Measurements from ENCODE around the gene CAMTA1. TPM values are rescaled to one million over a fixed set of nuclear protein-coding genes. Genes with fewer than 3 reads are reported as not detected.

Gene CAMTA1
- total RNA-seq, 1 donor from 2014 or later = 268 TPM

- H3K4me1 ChIP-seq = peaks cover 7% of the 10 kb centered on the region
- no peak overlapping the region for H2AFZ ChIP-seq (replicated peaks)
- TF ChIP-seq EZH2phosphoT487 (IDR thresholded peaks at IDR 0.05) = no peak
- no peak for TF ChIP-seq EZH2 (IDR thresholded peaks at IDR 0.05)
- TF ChIP-seq CTCF (IDR thresholded peaks at IDR 0.05) = no peak
- no peaks in the 10 kb centered on the region for H3K9me3 Mint-ChIP-seq
- H3K36me3 Mint-ChIP-seq = no peaks in the 10 kb centered on the region
- no peaks in the 10 kb centered on the region for H3K79me2 ChIP-seq (ENCODE audit: low read depth)
- H3K36me3 ChIP-seq = no peaks in the 10 kb centered on the region
- H3K27ac ChIP-seq = no peak overlapping the region
- no peak overlapping the region for H3K4me2 ChIP-seq
- no peak for DNase-seq (ENCODE audit: low spot score)
- H3K27me3 ChIP-seq = no peaks in the 10 kb centered on the region
- no peak overlapping the region for H3K27ac Mint-ChIP-seq
- H3K4me3 Mint-ChIP-seq = no peak overlapping the region
- H3F3A ChIP-seq (ENCODE audit: low read depth) = no peaks in the 10 kb centered on the region
- peaks cover 12% of the 10 kb centered on the region for H4K20me1 ChIP-seq (ENCODE audit: low read depth)
- no peaks in the 10 kb centered on the region for H3K9me3 ChIP-seq (ENCODE audit: low read depth)
- H3K9ac ChIP-seq = no peak overlapping the region
- no peak overlapping the region for H3K4me3 ChIP-seq
- no peaks in the 10 kb centered on the region for H3K4me1 Mint-ChIP-seq
- no peaks in the 10 kb centered on the region for H3K27me3 Mint-ChIP-seq (ENCODE audit: insufficient read depth, low read depth)
Measured at GRCh38 chr1:7039590-7040220, 254.5 kb downstream of the CAMTA1 start.

GRCh38 chr1:7040969-7041695, 255.9 kb downstream of the CAMTA1 start:
- Histone ChIP-seq H2AFZ (replicated peaks) (no peak overlapping the region), H3K9me3 (ENCODE audit: low read depth) (no peaks in the 10 kb centered on the region), H3K4me3 (no peak overlapping the region), H3K27me3 (no peaks in the 10 kb centered on the region), H3K4me2 (no peak overlapping the region), H4K20me1 (ENCODE audit: low read depth) (peaks cover 19% of the 10 kb centered on the region), H3K36me3 (no peaks in the 10 kb centered on the region), H3K27ac (no peak overlapping the region), H3K79me2 (ENCODE audit: low read depth) (no peaks in the 10 kb centered on the region), H3K4me1 (peaks cover 7% of the 10 kb centered on the region), H3F3A (ENCODE audit: low read depth) (no peaks in the 10 kb centered on the region), H3K9ac (no peak overlapping the region)
- TF ChIP-seq EZH2 (IDR thresholded peaks at IDR 0.05) (no peak), EZH2phosphoT487 (IDR thresholded peaks at IDR 0.05) (no peak), CTCF (IDR thresholded peaks at IDR 0.05) (no peak)
- H3K36me3 Mint-ChIP-seq = no peaks in the 10 kb centered on the region
- H3K27ac Mint-ChIP-seq = no peak overlapping the region
- no peak overlapping the region for H3K4me3 Mint-ChIP-seq
- no peaks in the 10 kb centered on the region for H3K4me1 Mint-ChIP-seq
- no peaks in the 10 kb centered on the region for H3K9me3 Mint-ChIP-seq
- no peak for DNase-seq (ENCODE audit: low spot score)
- H3K27me3 Mint-ChIP-seq (ENCODE audit: insufficient read depth, low read depth) = no peaks in the 10 kb centered on the region

- H2AFZ ChIP-seq (replicated peaks) = no peak overlapping the region
- H3K4me3 ChIP-seq = no peak overlapping the region
- Mint-ChIP-seq H3K27ac (no peak overlapping the region), H3K36me3 (no peaks in the 10 kb centered on the region), H3K9me3 (no peaks in the 10 kb centered on the region), H3K4me3 (no peak overlapping the region), H3K27me3 (ENCODE audit: insufficient read depth, low read depth) (no peaks in the 10 kb centered on the region), H3K4me1 (no peaks in the 10 kb centered on the region)
- no peak overlapping the region for H3K4me2 ChIP-seq
- no peaks in the 10 kb centered on the region for H3K27me3 ChIP-seq
- TF ChIP-seq CTCF (IDR thresholded peaks at IDR 0.05) = peak; percentile 74
- no peak for TF ChIP-seq EZH2phosphoT487 (IDR thresholded peaks at IDR 0.05)
- no peak overlapping the region for H3K9ac ChIP-seq
- H3F3A ChIP-seq (ENCODE audit: low read depth) = no peaks in the 10 kb centered on the region
- peaks cover 7% of the 10 kb centered on the region for H3K4me1 ChIP-seq
- no peaks in the 10 kb centered on the region for H3K9me3 ChIP-seq (ENCODE audit: low read depth)
- H3K36me3 ChIP-seq = no peaks in the 10 kb centered on the region
- peak; percentile 51 for DNase-seq (ENCODE audit: low spot score)
- peaks cover 19% of the 10 kb centered on the region for H4K20me1 ChIP-seq (ENCODE audit: low read depth)
- H3K79me2 ChIP-seq (ENCODE audit: low read depth) = no peaks in the 10 kb centered on the region
- H3K27ac ChIP-seq = no peak overlapping the region
Measured at GRCh38 chr1:7042322-7043190, 257.3 kb downstream of the CAMTA1 start.

Measured in neural progenitor cell (in vitro differentiated cells).